Small intestine (tissue), 7 donors: ENCODE results near the gene PIP4P1. TPM values are rescaled to one million over a fixed set of nuclear protein-coding genes. Genes with fewer than 3 reads are reported as not detected.

Experiments used
- DNase-seq, 2 donors: peaks; one replicate each; pipeline versions ENCODE4 v3.0.0 to v3.0.0-alpha.2; 2013
- FAIRE-seq: peaks from 2 replicates; lab custom pipeline; 2012; peaks lifted over from hg19 to GRCh38; lab: Jason Lieb, UNC
- H3K27ac ChIP-seq, 3 donors: one replicate each; pipeline ENCODE4 v1.5.1; 2013; ENCODE audit warnings: low read length in 2 of 3, mild to moderate bottlenecking in 2 of 3, control low read depth in 1 of 3, inconsistent platforms in 1 of 3, low read depth in 1 of 3, moderate library complexity in 1 of 3
- H3K27me3 ChIP-seq, 3 donors: one replicate each; pipeline ENCODE4 v1.6.1; 2013; ENCODE audit warnings: low read length in 3 of 3, inconsistent platforms in 1 of 3; ENCODE audit not compliant: control insufficient read depth in 3 of 3, insufficient read depth in 3 of 3
- H3K36me3 ChIP-seq, 3 donors: one replicate each; pipeline ENCODE4 v1.6.1; 2013; ENCODE audit warnings: low read length in 3 of 3, inconsistent platforms in 1 of 3, low read depth in 1 of 3, mild to moderate bottlenecking in 1 of 3, moderate library complexity in 1 of 3; ENCODE audit not compliant: control insufficient read depth in 3 of 3, insufficient read depth in 2 of 3
- H3K4me1 ChIP-seq, 3 donors: one replicate each; pipeline ENCODE4 v1.6.1; 2013; ENCODE audit warnings: low read length in 2 of 3, inconsistent platforms in 1 of 3, low read depth in 1 of 3, mild to moderate bottlenecking in 1 of 3, moderate library complexity in 1 of 3; ENCODE audit not compliant: control insufficient read depth in 3 of 3, insufficient read depth in 2 of 3
- H3K4me3 ChIP-seq, 3 donors: one replicate each; pipeline ENCODE4 v1.5.1; 2013; ENCODE audit warnings: low read length in 3 of 3, control low read depth in 1 of 3, inconsistent platforms in 1 of 3, low read depth in 1 of 3, mild to moderate bottlenecking in 1 of 3, moderate library complexity in 1 of 3
- H3K9me3 ChIP-seq, 2 donors: one replicate each; pipeline ENCODE4 v1.6.1; 2013; ENCODE audit warnings: low read depth in 1 of 2, low read length in 1 of 2; ENCODE audit not compliant: control insufficient read depth in 2 of 2, insufficient read depth in 1 of 2
- WGBS, 3 donors: extraction: QIAGEN DNeasy Blood & Tissue Kit; methylation state at CpG; one replicate each; pipeline ENCODE4 v1.1.7; 2013; 5-methylcytosine and 5-hydroxymethylcytosine counted together
- polyA plus RNA-seq, 4 donors: library from polyadenylated mRNA; stranded (reverse) in 3 of 4; unstranded in 1 of 4; fragments of 200-250 nt in 3 of 4; fragments of 120-200 nt in 1 of 4; gene quantifications; one replicate each; pipeline versions ENCODE4 v1.2.1 to v1.2.3, GENCODE V29; 2013
- donor health status: healthy with polysubstance abuse.
- donor health status: control.
- donor health status: control.
- donor health status: Bipolar disorder and iron deficiency.
- donor health status: healthy.

Gene PIP4P1
- polyA plus RNA-seq, 4 donors: 37.6 to 55.1 (median 49.2) TPM

DNA sequence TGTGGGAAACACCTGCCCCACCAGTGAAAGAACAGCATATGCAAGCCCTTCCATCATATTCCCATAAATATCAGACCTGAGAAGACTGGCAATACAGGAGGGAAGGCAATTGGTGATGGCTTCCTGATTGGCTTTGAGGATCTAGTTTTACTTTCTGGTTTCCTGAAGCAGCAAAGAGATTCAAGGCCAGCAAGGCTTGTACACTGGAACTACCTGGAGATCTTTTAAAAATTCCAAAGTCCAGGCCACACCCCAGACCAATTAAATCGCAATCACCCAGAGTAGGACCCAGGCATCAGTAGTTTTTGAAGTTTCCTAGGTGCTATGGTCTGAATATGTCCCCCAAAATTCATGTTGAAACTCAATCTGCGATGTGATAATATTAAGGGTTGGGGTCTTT, 45.0 kb downstream of the PIP4P1 start:
- no peaks in the 10 kb centered on the region for H3K36me3 ChIP-seq
- no peaks in the 10 kb centered on the region for H3K9me3 ChIP-seq
- no peaks in the 10 kb centered on the region for H3K27me3 ChIP-seq
- peak overlapping the region; percentile 55 to 92 (median 86) for H3K27ac ChIP-seq
- 52 to 80% (median 65%) methylated on average over 2 of the region's 2 CpGs for WGBS, 3 donors
- peak overlapping the region in 1 of 3 donors; percentile 17 for H3K4me3 ChIP-seq
- DNase-seq (peak; percentile 80 to 93), FAIRE-seq (no peak)
- H3K4me1 ChIP-seq: peaks cover 8 to 60% (median 11%) of the 10 kb centered on the region in 3 donors

DNA sequence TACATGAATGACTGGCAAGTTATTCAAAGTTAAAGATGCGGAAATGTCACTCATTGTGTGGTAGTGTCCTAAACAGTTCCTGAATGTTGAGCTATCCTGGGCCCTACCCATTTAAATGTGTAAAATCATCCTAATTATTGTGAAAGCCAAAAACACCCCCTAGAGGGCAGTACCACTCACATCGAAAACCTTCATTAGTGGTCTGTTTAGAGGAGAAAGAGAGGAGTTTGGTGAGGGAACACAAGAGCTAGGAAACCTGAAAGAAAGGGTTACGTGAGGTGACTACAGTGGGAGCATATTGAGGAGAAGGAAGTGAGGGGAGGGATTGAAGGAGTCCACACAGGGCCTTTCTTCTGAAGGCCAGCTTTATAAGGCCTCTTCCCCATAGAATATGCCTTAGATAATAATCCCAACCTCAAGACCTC, 45.4 kb downstream of the PIP4P1 start:
- no peaks in the 10 kb centered on the region for H3K36me3 ChIP-seq
- H3K27me3 ChIP-seq: no peaks in the 10 kb centered on the region
- DNase-seq (peak; percentile 69 to 71), FAIRE-seq (no peak)
- H3K9me3 ChIP-seq: no peaks in the 10 kb centered on the region
- peak overlapping the region in 1 of 3 donors; percentile 17 for H3K4me3 ChIP-seq
- 37 to 50% (median 42%) methylated on average over 3 of the region's 3 CpGs for WGBS, 3 donors
- peak overlapping the region; percentile 54 to 92 (median 86) for H3K27ac ChIP-seq
- H3K4me1 ChIP-seq: peaks cover 8 to 57% (median 13%) of the 10 kb centered on the region in 3 donors

DNA sequence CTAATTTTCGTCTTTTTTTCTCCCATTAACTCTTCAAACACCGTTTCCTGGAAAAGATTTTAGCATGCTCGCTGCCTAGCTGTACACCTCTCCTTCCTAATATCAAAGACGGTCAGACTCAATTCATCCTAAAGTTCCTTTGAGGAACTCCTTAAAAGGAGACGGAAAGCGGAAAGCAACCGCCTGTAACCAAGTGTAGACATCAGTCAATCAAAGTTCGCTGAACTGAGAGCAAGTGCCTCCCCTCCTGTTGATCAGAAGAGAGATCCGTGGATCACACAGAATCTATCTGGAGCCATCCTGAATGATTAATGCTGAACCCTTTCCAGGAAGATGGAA, 47.5 kb downstream of the PIP4P1 start:
- peak overlapping the region; percentile 96 to 99 (median 96) for H3K27ac ChIP-seq
- H3K9me3 ChIP-seq: no peaks in the 10 kb centered on the region
- H3K4me1 ChIP-seq: peaks cover 2 to 52% (median 13%) of the 10 kb centered on the region in 3 donors
- DNase-seq (peak; percentile 53 to 66), FAIRE-seq (no peak)
- 1 to 3% (median 2%) methylated on average over 9 of the region's 9 CpGs for WGBS, 3 donors
- peaks cover 0 to 3% (median 0%) of the 10 kb centered on the region in 3 donors for H3K36me3 ChIP-seq
- no peaks in the 10 kb centered on the region for H3K27me3 ChIP-seq
- H3K4me3 ChIP-seq: peak overlapping the region; percentile 76 to 91 (median 77)

DNA sequence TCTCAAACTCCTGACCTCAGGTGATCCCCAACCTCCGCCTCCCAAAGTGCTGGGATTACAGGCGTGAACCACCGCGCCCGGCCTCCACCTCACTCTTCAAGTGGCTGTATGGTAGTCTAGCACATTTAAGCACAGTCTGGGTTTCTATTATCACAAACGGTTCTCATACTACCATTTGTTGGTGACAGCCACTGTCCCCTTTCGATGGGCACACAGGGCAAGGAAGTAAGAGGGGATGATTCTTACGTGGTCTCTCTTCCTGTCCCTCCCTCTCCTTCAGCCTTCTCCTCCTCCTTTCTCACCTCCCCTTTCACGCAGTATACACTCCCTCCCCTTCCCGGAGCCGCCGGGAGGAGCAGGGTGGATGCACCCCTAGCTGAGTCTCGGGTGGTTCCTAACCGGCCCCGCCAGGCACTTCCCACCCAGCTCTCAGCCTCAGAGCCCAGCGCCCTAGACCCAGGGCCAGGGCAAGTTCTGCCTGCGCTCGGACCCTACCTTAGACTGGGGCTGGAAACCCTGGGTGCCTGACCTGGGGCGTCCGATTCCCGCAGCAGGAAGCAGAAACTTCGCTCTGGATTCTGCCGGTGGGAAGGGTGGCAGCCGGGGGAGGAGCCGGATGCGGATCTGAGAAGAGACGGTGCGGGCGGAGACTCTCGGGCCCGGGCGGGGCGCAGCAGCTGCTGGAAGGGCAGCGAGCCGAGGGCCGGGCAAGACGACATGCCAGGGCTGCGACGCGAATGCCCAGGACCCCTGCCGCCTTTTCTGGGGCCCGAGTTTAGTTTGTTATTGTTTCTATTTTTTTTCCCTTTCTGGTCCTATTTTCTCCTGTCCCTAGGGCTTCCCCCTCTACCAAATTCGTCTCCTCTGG, 48.1 kb downstream of the PIP4P1 start, which contains the start of gene TEP1:
TSS of gene TEP1 (minus strand) at position 626 of the 868 bp plus-strand sequence. CDS start 5,062 bp downstream, outside the sequence.
- peak within 1 kb of the TSS; percentile 96 to 99 (median 96) for H3K27ac ChIP-seq
- H3K4me3 ChIP-seq: peak within 1 kb of the TSS; percentile 76 to 91 (median 77)
- H3K4me1 ChIP-seq: peaks cover 2 to 56% (median 12%) of the 10 kb centered on the region in 3 donors
- peaks cover 0 to 5% (median 0%) of the 10 kb centered on the region in 3 donors for H3K36me3 ChIP-seq
- FAIRE-seq (no peak), DNase-seq (peak; percentile 90 to 94)
- 0% methylated on average over 37 to 43 of the region's 43 CpGs for WGBS, 3 donors
- no peaks in the 10 kb centered on the region for H3K27me3 ChIP-seq
- H3K9me3 ChIP-seq: no peaks in the 10 kb centered on the region

DNA sequence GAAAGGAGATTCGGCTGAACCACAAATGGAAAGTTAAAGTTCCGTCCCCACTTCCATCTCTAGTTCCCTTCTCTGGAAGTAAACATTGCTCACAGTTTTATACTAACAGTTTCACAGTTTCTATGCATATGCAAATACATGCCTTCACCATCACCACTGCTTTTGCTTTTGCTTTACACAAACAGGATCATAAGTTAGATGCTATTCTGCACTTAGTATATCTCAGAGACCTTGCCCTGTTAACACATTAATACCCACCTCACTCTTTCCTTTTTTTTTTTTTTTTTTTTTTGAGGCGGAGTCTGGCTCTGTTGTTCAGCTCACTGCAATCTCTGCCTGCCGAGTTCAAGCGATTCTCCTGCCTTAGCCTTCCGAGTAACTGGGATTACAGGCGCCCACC, 48.8 kb downstream of the PIP4P1 start:
- Histone ChIP-seq H3K4me3 (peak overlapping the region; percentile 76 to 91 (median 77)), H3K27me3 (no peaks in the 10 kb centered on the region), H3K9me3 (no peaks in the 10 kb centered on the region), H3K36me3 (peaks cover 0 to 12% (median 6%) of the 10 kb centered on the region in 3 donors), H3K27ac (peak overlapping the region; percentile 96 to 99 (median 96)), H3K4me1 (peaks cover 2 to 55% (median 14%) of the 10 kb centered on the region in 3 donors)
- FAIRE-seq (no peak), DNase-seq (peak; percentile 63 to 68)
- WGBS, 3 donors: 1 to 3% (median 2%) methylated on average over 7 of the region's 7 CpGs

DNA sequence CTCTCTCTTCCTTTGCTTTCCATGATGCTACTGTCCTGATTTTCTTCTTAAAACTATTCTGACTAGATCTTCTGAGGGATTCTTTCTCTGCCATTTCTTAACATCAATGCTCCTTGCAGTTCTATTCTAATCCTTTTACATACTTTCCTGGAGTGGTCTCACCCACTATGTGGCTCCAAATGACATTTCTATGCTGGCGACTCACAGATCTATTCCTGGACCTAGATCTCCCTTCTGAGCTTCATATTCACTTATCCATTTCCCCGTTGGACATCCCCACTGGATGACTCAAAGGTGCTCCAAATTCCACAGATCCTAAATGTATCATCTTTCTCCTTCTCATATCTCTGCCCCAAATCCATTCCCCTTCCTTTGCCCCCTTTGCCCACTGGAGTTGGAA, 52.0 kb downstream of the PIP4P1 start:
- Histone ChIP-seq H3K4me3 (no peak overlapping the region), H3K27me3 (no peaks in the 10 kb centered on the region), H3K27ac (peak overlapping the region in 1 of 3 donors; percentile 71), H3K4me1 (peaks cover under 1 to 34% (median 10%) of the 10 kb centered on the region in 3 donors), H3K9me3 (no peaks in the 10 kb centered on the region), H3K36me3 (peaks cover 3 to 38% (median 26%) of the 10 kb centered on the region in 3 donors)
- WGBS, 3 donors: 88 to 92% (median 92%) methylated on average over 2 of the region's 2 CpGs
- DNase-seq (no peak), FAIRE-seq (no peak)

Other genes with a start within 250 kb of the PIP4P1 start
- not detected for gene OR11H6, start 237.7 kb downstream of the PIP4P1 start, polyA plus RNA-seq
- under 1 TPM in 1 of 4 donors, not detected in 3; 0.10 TPM for gene OR11H7, start 232.5 kb downstream of the PIP4P1 start, polyA plus RNA-seq
- not detected for gene OR11H4, start 222.1 kb downstream of the PIP4P1 start, polyA plus RNA-seq
- 10 to 100 TPM in 1 of 4 donors, 1 to 10 TPM in 3; 4.1 to 14.9 (median 5.6) TPM for gene TTC5, start 155.5 kb downstream of the PIP4P1 start, polyA plus RNA-seq
- 10 to 100 TPM; 43.5 to 67.9 (median 44.1) TPM for gene CCNB1IP1, start 128.2 kb downstream of the PIP4P1 start, polyA plus RNA-seq
- 10 to 100 TPM in 3 of 4 donors, 1 to 10 TPM in 1; 9.5 to 26.8 (median 14.2) TPM for gene PARP2, start 117.8 kb downstream of the PIP4P1 start, polyA plus RNA-seq
- 10 to 100 TPM; 32.9 to 87.4 (median 66.0) TPM for gene TEP1, start 47.9 kb downstream of the PIP4P1 start, polyA plus RNA-seq
- gene KLHL33, start 25.3 kb downstream of the PIP4P1 start, polyA plus RNA-seq: under 1 TPM in 3 of 4 donors, not detected in 1; under 0.01 to 0.37 (median 0.07) TPM
- gene OSGEP, start 6.6 kb downstream of the PIP4P1 start, polyA plus RNA-seq: 10 to 100 TPM; 38.6 to 59.1 (median 45.8) TPM
- gene APEX1, start 6.2 kb downstream of the PIP4P1 start, polyA plus RNA-seq: 100 to 1,000 TPM; 122 to 216 (median 191) TPM
- 100 to 1,000 TPM; 168 to 353 (median 202) TPM for gene PNP, start 8.0 kb upstream of the PIP4P1 start, polyA plus RNA-seq
- under 1 TPM in 1 of 4 donors, not detected in 3; 0.78 TPM for gene RNASE10, start 44.1 kb upstream of the PIP4P1 start, polyA plus RNA-seq
- not detected for gene RNASE9, start 99.6 kb upstream of the PIP4P1 start, polyA plus RNA-seq
- gene RNASE11, start 126.6 kb upstream of the PIP4P1 start, polyA plus RNA-seq: not detected
- gene RNASE12, start 129.9 kb upstream of the PIP4P1 start, polyA plus RNA-seq: not detected
- gene OR6S1, start 180.3 kb upstream of the PIP4P1 start, polyA plus RNA-seq: not detected
- 10 to 100 TPM in 3 of 4 donors, 1 to 10 TPM in 1; 8.1 to 45.7 (median 31.1) TPM for gene RNASE4, start 223.1 kb upstream of the PIP4P1 start, polyA plus RNA-seq
- gene ANG, start 227.3 kb upstream of the PIP4P1 start, polyA plus RNA-seq: 10 to 100 TPM; 13.4 to 63.1 (median 20.8) TPM